MCF 10A (cell line): ENCODE measurements around the gene KCNMA1. TPM values are rescaled to one million over a fixed set of nuclear protein-coding genes. Genes with fewer than 3 reads are reported as not detected.

Source experiments
- BruUV-seq: library from RNA; stranded (reverse); fragments of 400-500 nt; replicated peaks from 2 replicates; lab custom pipeline; 2021; lab: Mats Ljungman, UMichigan
- CTCF ChIA-PET: fragments of 300-600 bp; sonication (Branson Sonifier 250); formaldehyde crosslinking; extraction: SDS; loops from one replicate; lab custom pipeline; 2021; ENCODE audit warnings: antibody characterized with exemption, inconsistent platforms; lab: Yijun Ruan, JAX
- POLR2A ChIA-PET: fragments of 300-600, 350-650 bp; sonication (Branson Sonifier 250); formaldehyde crosslinking; extraction: SDS; loops from one replicate; lab custom pipeline; 2020; ENCODE audit warnings: antibody characterized with exemption, inconsistent platforms; lab: Yijun Ruan, JAX
- DNase-seq: peaks from one replicate; pipeline ENCODE4 v3.0.0-alpha.2; 2018; ENCODE audit not compliant: unreplicated experiment
- H3K27ac Mint-ChIP-seq: one replicate; pipeline ENCODE4 v1.8.0; 2022; ENCODE audit warnings: mild to moderate bottlenecking, low read depth, mixed read lengths; ENCODE audit not compliant: unreplicated experiment
- H3K27me3 Mint-ChIP-seq: one replicate; pipeline ENCODE4 v1.8.0; 2022; ENCODE audit warnings: mixed read lengths; ENCODE audit not compliant: insufficient read depth, unreplicated experiment
- H3K36me3 Mint-ChIP-seq: one replicate; pipeline ENCODE4 v1.8.0; 2022; ENCODE audit warnings: mild to moderate bottlenecking, moderate library complexity, mixed read lengths; ENCODE audit not compliant: insufficient read depth, unreplicated experiment
- H3K4me1 Mint-ChIP-seq: one replicate; pipeline ENCODE4 v1.8.0; 2022; ENCODE audit warnings: mixed read lengths; ENCODE audit not compliant: insufficient read depth, unreplicated experiment
- H3K4me3 Mint-ChIP-seq: one replicate; pipeline ENCODE4 v1.8.0; 2022; ENCODE audit warnings: mild to moderate bottlenecking, moderate library complexity, mixed read lengths; ENCODE audit not compliant: unreplicated experiment
- H3K9me3 Mint-ChIP-seq: one replicate; pipeline ENCODE4 v1.8.0; 2022; ENCODE audit warnings: mixed read lengths; ENCODE audit not compliant: unreplicated experiment
- intact Hi-C: fragments of 100-400 bp; cut with micrococcal nuclease; formaldehyde crosslinking; loops from 2 replicates; pipeline ENCODE4 v1.14.1; 2022
- total RNA-seq: library from RNA; stranded (reverse); gene quantifications from 2 replicates; pipeline ENCODE4 v1.2.3, GENCODE V29; 2022
- TF ChIP-seq, protein P1 (sequence below): fragments of 200-600 bp; IDR thresholded peaks from one replicate; pipeline ENCODE4 v1.8.0; 2022; ENCODE audit warnings: antibody characterized with exemption, mild to moderate bottlenecking; ENCODE audit not compliant: unreplicated experiment

KCNMA1 gene
- total RNA-seq, 1 experiment from 2014 or later: 7.5 TPM

GRCh38 chr10:77501846-77502261 lies 135.8 kb downstream of the KCNMA1 start:
- BruUV-seq: no TSS peak
- H3K4me3 Mint-ChIP-seq: no peak overlapping the region
- H3K27me3 Mint-ChIP-seq: no peaks in the 10 kb centered on the region
- TF ChIP-seq, protein P1, sequence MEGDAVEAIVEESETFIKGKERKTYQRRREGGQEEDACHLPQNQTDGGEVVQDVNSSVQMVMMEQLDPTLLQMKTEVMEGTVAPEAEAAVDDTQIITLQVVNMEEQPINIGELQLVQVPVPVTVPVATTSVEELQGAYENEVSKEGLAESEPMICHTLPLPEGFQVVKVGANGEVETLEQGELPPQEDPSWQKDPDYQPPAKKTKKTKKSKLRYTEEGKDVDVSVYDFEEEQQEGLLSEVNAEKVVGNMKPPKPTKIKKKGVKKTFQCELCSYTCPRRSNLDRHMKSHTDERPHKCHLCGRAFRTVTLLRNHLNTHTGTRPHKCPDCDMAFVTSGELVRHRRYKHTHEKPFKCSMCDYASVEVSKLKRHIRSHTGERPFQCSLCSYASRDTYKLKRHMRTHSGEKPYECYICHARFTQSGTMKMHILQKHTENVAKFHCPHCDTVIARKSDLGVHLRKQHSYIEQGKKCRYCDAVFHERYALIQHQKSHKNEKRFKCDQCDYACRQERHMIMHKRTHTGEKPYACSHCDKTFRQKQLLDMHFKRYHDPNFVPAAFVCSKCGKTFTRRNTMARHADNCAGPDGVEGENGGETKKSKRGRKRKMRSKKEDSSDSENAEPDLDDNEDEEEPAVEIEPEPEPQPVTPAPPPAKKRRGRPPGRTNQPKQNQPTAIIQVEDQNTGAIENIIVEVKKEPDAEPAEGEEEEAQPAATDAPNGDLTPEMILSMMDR: no peak
- POLR2A ChIA-PET: interaction anchor here (0.9 to 1.3 kb wide), 2 partner anchors 10 to 12 kb away, joined by 3 read pairs; no protein-coding TSS in a partner anchor
- intact Hi-C loops: loop anchor here (10.0 kb wide), 1 partner anchor 247 kb away; no protein-coding TSS in a partner anchor
- H3K4me1 Mint-ChIP-seq: peaks cover 36% of the 10 kb centered on the region
- no peak for DNase-seq
- no peaks in the 10 kb centered on the region for H3K36me3 Mint-ChIP-seq
- H3K27ac Mint-ChIP-seq: no peak overlapping the region
- no peaks in the 10 kb centered on the region for H3K9me3 Mint-ChIP-seq
- CTCF ChIA-PET: interaction anchor here (0.6 to 1.2 kb wide), 2 partner anchors 110 to 132 kb away, joined by 3 read pairs; no protein-coding TSS in a partner anchor

GRCh38 chr10:77501152-77501845 lies 136.3 kb downstream of the KCNMA1 start:
- ChIA-PET POLR2A (interaction anchor here (0.9 to 1.3 kb wide), 2 partner anchors 11 to 12 kb away, joined by 3 read pairs; no protein-coding TSS in a partner anchor), CTCF (interaction anchor here (1.3 kb wide), 1 partner anchor 327 kb away, joined by 3 read pairs; no protein-coding TSS in a partner anchor)
- DNase-seq: peak; percentile 39
- H3K27me3 Mint-ChIP-seq: no peaks in the 10 kb centered on the region
- BruUV-seq: no TSS peak
- no peak overlapping the region for H3K4me3 Mint-ChIP-seq
- no peaks in the 10 kb centered on the region for H3K9me3 Mint-ChIP-seq
- TF ChIP-seq, protein P1: no peak
- H3K27ac Mint-ChIP-seq: no peak overlapping the region
- H3K4me1 Mint-ChIP-seq: peaks cover 30% of the 10 kb centered on the region
- intact Hi-C loops: loop anchor here (10.0 kb wide), 1 partner anchor 246 kb away; no protein-coding TSS in a partner anchor
- no peaks in the 10 kb centered on the region for H3K36me3 Mint-ChIP-seq

GRCh38 chr10:77500754-77501151 lies 136.9 kb downstream of the KCNMA1 start:
- ChIA-PET POLR2A (no interaction called here), CTCF (interaction anchor here (1.3 kb wide), 1 partner anchor 326 kb away, joined by 3 read pairs; no protein-coding TSS in a partner anchor)
- H3K4me1 Mint-ChIP-seq: peaks cover 26% of the 10 kb centered on the region
- H3K27ac Mint-ChIP-seq: no peak overlapping the region
- DNase-seq: no peak
- no peaks in the 10 kb centered on the region for H3K27me3 Mint-ChIP-seq
- no peak overlapping the region for H3K4me3 Mint-ChIP-seq
- no peaks in the 10 kb centered on the region for H3K36me3 Mint-ChIP-seq
- TF ChIP-seq, protein P1: no peak
- BruUV-seq: no TSS peak
- intact Hi-C loops: loop anchor here (10.0 kb wide), 1 partner anchor 246 kb away; no protein-coding TSS in a partner anchor
- no peaks in the 10 kb centered on the region for H3K9me3 Mint-ChIP-seq

DNA sequence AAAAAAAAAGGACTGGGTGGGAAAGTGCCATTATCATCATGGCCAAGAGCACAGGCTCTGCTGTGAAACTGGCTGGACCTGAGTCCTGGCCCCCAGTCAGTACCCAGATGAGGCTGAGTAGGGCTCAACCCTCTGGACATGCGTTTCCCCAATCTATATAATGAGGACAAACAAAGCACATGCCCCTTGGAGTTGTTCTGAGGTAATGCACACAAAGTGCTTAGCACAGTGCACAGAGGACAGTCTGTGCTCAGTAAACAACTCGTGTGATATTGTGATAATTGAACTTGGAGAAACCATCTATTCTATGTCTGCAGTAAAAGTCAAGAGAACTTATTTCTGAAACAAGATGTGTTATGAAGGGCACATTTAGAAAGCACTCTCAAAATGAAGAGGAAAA lies 138.8 kb downstream of the KCNMA1 start:
- DNase-seq: no peak
- TF ChIP-seq, protein P1: no peak
- Mint-ChIP-seq H3K4me3 (no peak overlapping the region), H3K27ac (no peak overlapping the region), H3K36me3 (no peaks in the 10 kb centered on the region), H3K27me3 (no peaks in the 10 kb centered on the region), H3K4me1 (peaks cover 16% of the 10 kb centered on the region), H3K9me3 (no peaks in the 10 kb centered on the region)
- ChIA-PET CTCF (no interaction called here), POLR2A (no interaction called here)
- intact Hi-C loops: no loop called here
- BruUV-seq: no TSS peak
